Cardiac muscle cell (in vitro differentiated cells and primary cell): Measurements from ENCODE around the gene RYR1. TPM values are rescaled to one million over a fixed set of nuclear protein-coding genes. Genes with fewer than 3 reads are reported as not detected.
"Not testable (repeated sequence)": the region's sequence is repeated elsewhere in the genome, so short reads cannot be mapped to it uniquely, and the experiment has no call there.

Experiments used
- DNase-seq, 2 donors: peaks; one replicate each; pipeline versions ENCODE4 v3.0.0 to v3.0.0-alpha.2; 2010 to 2017; ENCODE audit warnings: low read depth in 1 of 2, low spot score in 1 of 2
- H3K27ac ChIP-seq: fragments of 200-600 bp; sonication (generic); 2 replicates; pipeline ENCODE4 v1.5.1; 2016
- H3K27me3 ChIP-seq: fragments of 200-600 bp; sonication (generic); 2 replicates; pipeline ENCODE4 v1.6.0; 2016; ENCODE audit warnings: control low read depth
- H3K36me3 ChIP-seq: fragments of 200-600 bp; sonication (generic); 2 replicates; pipeline ENCODE4 v1.5.1; 2016; ENCODE audit warnings: control low read depth
- H3K4me1 ChIP-seq: fragments of 200-600 bp; sonication (generic); 2 replicates; pipeline ENCODE4 v1.8.1; 2017; ENCODE audit warnings: low read depth, mild to moderate bottlenecking, mixed run types
- H3K4me3 ChIP-seq: fragments of 200-600 bp; sonication (generic); 2 replicates; pipeline ENCODE4 v1.5.1; 2016; ENCODE audit warnings: mild to moderate bottlenecking
- H3K9me3 ChIP-seq: fragments of 200-600 bp; sonication (generic); 2 replicates; pipeline ENCODE4 v1.5.1; 2017; ENCODE audit warnings: low read depth, mild to moderate bottlenecking, control low read depth
- CTCF ChIP-seq: IDR thresholded peaks from 2 replicates; pipeline ENCODE4 v1.5.1; 2012; ENCODE audit warnings: low read depth, mild to moderate bottlenecking, low read length
- polyA plus RNA-seq: library from polyadenylated mRNA; unstranded; fragments of >200 nt; fragmentation: Nextera tagmentation; extraction: Ambion mirVana; gene quantifications from 2 replicates; pipeline ENCODE4 v1.2.1, GENCODE V29; 2016
- total RNA-seq: library from RNA; depleted of rRNA; stranded (reverse); fragments of >200 nt; gene quantifications from 2 replicates; pipeline ENCODE4 v1.2.3, GENCODE V29; 2016

Gene RYR1
- total and polyA plus RNA-seq, 2 experiments from 2014 or later = 0.71 to 12.8 TPM

GRCh38 chr19:38490861-38491260 is 57.4 kb downstream of the RYR1 start:
- H3K36me3 ChIP-seq = no peaks in the 10 kb centered on the region
- H3K4me1 ChIP-seq = no peaks in the 10 kb centered on the region
- no peaks in the 10 kb centered on the region for H3K27me3 ChIP-seq
- no peak overlapping the region for H3K27ac ChIP-seq
- H3K4me3 ChIP-seq = no peak overlapping the region
- no peaks in the 10 kb centered on the region for H3K9me3 ChIP-seq
- no peak for DNase-seq
- no peak for TF ChIP-seq CTCF

- Histone ChIP-seq H3K36me3 (no peaks in the 10 kb centered on the region), H3K27me3 (no peaks in the 10 kb centered on the region), H3K4me1 (no peaks in the 10 kb centered on the region), H3K27ac (no peak overlapping the region), H3K9me3 (no peaks in the 10 kb centered on the region), H3K4me3 (no peak overlapping the region)
- no peak for DNase-seq
- TF ChIP-seq CTCF = no peak
These were observed 58.8 kb downstream of the RYR1 start for GRCh38 chr19:38492181-38492813.

- TF ChIP-seq CTCF = no peak
- Histone ChIP-seq H3K27ac (no peak overlapping the region), H3K27me3 (no peaks in the 10 kb centered on the region), H3K4me3 (no peak overlapping the region), H3K9me3 (no peaks in the 10 kb centered on the region), H3K4me1 (no peaks in the 10 kb centered on the region), H3K36me3 (no peaks in the 10 kb centered on the region)
- no peak for DNase-seq
These were observed 60.9 kb downstream of the RYR1 start for GRCh38 chr19:38494379-38494778.

- not testable (repeated sequence) for H3K36me3 ChIP-seq, H3K4me1 ChIP-seq, H3K9me3 ChIP-seq, H3K27me3 ChIP-seq, DNase-seq, H3K27ac ChIP-seq, H3K4me3 ChIP-seq
These were observed 61.9 kb downstream of the RYR1 start for GRCh38 chr19:38495375-38495774.

GRCh38 chr19:38496116-38496515 is 62.6 kb downstream of the RYR1 start:
- no peak for DNase-seq

More at GRCh38 chr19:38496116-38496515, 62.6 kb downstream of the RYR1 start:
- H3K4me3 ChIP-seq = no peak overlapping the region
- H3K36me3 ChIP-seq = no peaks in the 10 kb centered on the region
- H3K27ac ChIP-seq = no peak overlapping the region
- no peak for TF ChIP-seq CTCF
- no peaks in the 10 kb centered on the region for H3K4me1 ChIP-seq
- H3K27me3 ChIP-seq = no peaks in the 10 kb centered on the region
- no peaks in the 10 kb centered on the region for H3K9me3 ChIP-seq
